ENCODE data around the gene CMSS1. TPM values are rescaled to one million over a fixed set of nuclear protein-coding genes. Genes with fewer than 3 reads are reported as not detected.

CMSS1 gene
- total and polyA plus RNA-seq, 7 experiments from 2014 or later: 14.9 to 47.7 (median 18.4) TPM

DNA sequence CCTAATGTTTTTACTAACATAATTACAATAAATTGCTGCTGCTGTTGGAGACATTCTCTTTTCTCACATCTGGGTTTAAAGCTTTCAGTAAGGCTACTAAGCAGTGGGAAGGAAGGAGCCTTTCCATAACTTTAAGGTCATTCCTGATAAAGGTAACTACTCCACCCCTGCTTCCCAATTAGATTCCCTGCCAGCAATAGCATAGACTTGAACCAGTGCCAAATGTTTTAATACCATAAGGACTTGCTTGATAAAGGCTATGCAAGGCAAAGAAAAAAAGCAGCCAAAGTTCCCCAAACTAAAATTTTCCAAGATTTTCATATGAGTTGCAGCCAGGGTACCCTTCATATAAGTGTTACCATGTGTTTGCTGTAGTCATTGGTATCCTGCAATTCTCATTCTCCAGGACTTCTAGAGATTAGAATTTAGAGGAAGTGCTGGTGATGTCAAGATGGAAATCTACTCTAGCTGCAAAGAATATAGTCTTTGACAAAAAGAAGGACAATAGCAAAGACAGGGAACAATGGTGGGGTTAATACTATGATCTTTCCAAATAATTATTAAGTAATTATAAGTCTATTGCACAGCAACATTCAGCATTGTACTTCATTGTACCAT, 190.5 kb downstream of the CMSS1 start:
- ChIA-PET CTCF (no interaction called here), POLR2A (no interaction called here)
- Mint-ChIP-seq H3K27ac (no peak overlapping the region), H3K27me3 (no peaks in the 10 kb centered on the region), H3K9me3 (no peaks in the 10 kb centered on the region), H3K36me3 (peaks cover 0 to 26% (median 8%) of the 10 kb centered on the region in 5 donors), H3K4me3 (no peak overlapping the region), H3K4me1 (peaks cover 0 to 15% (median 0%) of the 10 kb centered on the region in 7 donors)
- ATAC-seq: no peak
- H3K27me3 ChIP-seq (ENCODE audit: control insufficient read depth in 2 of 2, insufficient read depth in 2 of 2, low read length in 2 of 2): no peaks in the 10 kb centered on the region
- H3K4me3 ChIP-seq (ENCODE audit: low read length): no peak overlapping the region
- no peaks in the 10 kb centered on the region for H3K9me3 ChIP-seq (ENCODE audit: control insufficient read depth in 2 of 3, low read length in 3 of 3)
- no peak overlapping the region for H3K27ac ChIP-seq (ENCODE audit: low read depth, low read length)
- DNase-seq: no peak
- no peaks in the 10 kb centered on the region for H3K4me1 ChIP-seq (ENCODE audit: control insufficient read depth in 2 of 2, insufficient read depth in 2 of 2, low read length in 2 of 2)
- no peaks in the 10 kb centered on the region for H3K36me3 ChIP-seq (ENCODE audit: control insufficient read depth in 2 of 3, insufficient read depth in 3 of 3, low read length in 3 of 3)
- intact Hi-C loops (cut with micrococcal nuclease): no loop called here

DNA sequence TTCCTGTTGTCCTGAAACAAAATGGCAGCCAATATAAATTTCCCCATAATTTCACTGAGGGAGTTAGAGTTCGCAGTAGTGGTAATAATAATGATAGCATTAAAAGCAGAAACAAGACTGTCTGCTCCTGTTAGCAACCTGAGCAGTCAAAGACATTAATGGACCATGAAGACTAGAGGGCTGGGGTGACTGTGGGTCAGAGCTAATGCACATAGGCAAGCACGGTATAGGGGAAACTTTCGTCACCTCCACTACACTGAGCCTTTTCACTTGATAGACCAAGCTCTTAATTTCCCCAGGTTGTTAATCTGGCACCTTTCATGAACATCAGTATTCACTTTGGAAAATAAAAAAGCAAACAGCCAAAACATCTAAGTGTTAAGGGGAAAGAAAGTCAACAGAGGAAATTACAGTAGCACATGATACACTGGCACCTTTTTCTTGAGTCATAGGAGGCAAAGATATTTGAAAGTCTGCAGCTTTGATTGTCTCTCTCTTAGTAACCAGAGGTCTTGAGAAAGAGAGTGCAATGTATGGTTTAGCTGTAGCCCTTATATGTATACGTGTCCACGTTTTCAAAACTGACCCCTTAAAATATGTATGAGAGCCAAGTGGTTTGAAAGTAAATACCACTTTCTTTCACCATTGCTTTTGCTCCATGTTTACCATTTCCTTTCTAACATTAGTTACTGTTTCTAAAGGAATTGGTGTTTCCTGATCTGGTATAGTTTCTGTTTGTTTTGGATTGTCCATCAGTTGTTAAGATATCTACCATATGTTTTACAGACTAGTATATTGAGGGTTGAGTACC, 191.8 kb downstream of the CMSS1 start:
- Histone ChIP-seq H3K27ac (ENCODE audit: low read depth, low read length) (no peak overlapping the region), H3K4me1 (ENCODE audit: control insufficient read depth in 2 of 2, insufficient read depth in 2 of 2, low read length in 2 of 2) (no peaks in the 10 kb centered on the region), H3K36me3 (ENCODE audit: control insufficient read depth in 2 of 3, insufficient read depth in 3 of 3, low read length in 3 of 3) (no peaks in the 10 kb centered on the region), H3K27me3 (ENCODE audit: control insufficient read depth in 2 of 2, insufficient read depth in 2 of 2, low read length in 2 of 2) (no peaks in the 10 kb centered on the region), H3K9me3 (ENCODE audit: control insufficient read depth in 2 of 3, low read length in 3 of 3) (no peaks in the 10 kb centered on the region), H3K4me3 (ENCODE audit: low read length) (no peak overlapping the region)
- peaks cover 0 to 11% (median 0%) of the 10 kb centered on the region in 7 donors for H3K4me1 Mint-ChIP-seq
- ChIA-PET POLR2A (no interaction called here), CTCF (interaction anchor here (0.6 kb wide), 1 partner anchor 179 kb away, joined by 4 read pairs; no protein-coding TSS in a partner anchor)
- no peak overlapping the region for H3K27ac Mint-ChIP-seq
- DNase-seq (no peak), ATAC-seq (no peak)
- intact Hi-C loops (cut with micrococcal nuclease): no loop called here
- no peak overlapping the region for H3K4me3 Mint-ChIP-seq
- no peaks in the 10 kb centered on the region for H3K27me3 Mint-ChIP-seq
- H3K36me3 Mint-ChIP-seq: peaks cover 0 to 30% (median 13%) of the 10 kb centered on the region in 5 donors
- H3K9me3 Mint-ChIP-seq: peaks cover 0 to 2% (median 0%) of the 10 kb centered on the region in 11 donors

DNA sequence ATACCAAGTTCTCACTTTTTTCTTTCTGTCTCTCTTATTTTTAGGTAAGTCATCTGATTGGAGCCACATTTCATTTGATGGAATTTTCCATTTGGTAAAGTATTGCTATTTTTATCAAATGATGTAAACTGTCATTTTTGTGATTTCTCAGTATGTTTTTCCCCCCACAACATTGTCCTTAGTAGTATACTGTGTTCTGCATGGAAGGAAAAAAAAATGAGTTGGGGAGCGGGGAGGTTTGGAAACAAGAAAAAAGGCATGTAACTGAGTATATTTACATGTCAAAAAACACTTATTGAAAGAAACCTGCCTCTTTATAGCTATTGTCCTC, 192.4 kb downstream of the CMSS1 start:
- Mint-ChIP-seq H3K4me3 (no peak overlapping the region), H3K27me3 (no peaks in the 10 kb centered on the region), H3K36me3 (peaks cover 2 to 30% (median 16%) of the 10 kb centered on the region in 5 donors), H3K27ac (no peak overlapping the region), H3K9me3 (peaks cover 0 to 5% (median 0%) of the 10 kb centered on the region in 11 donors), H3K4me1 (peaks cover 0 to 6% (median 0%) of the 10 kb centered on the region in 7 donors)
- Histone ChIP-seq H3K27ac (ENCODE audit: low read depth, low read length) (no peak overlapping the region), H3K36me3 (ENCODE audit: control insufficient read depth in 2 of 3, insufficient read depth in 3 of 3, low read length in 3 of 3) (no peaks in the 10 kb centered on the region), H3K4me3 (ENCODE audit: low read length) (no peak overlapping the region), H3K9me3 (ENCODE audit: control insufficient read depth in 2 of 3, low read length in 3 of 3) (no peaks in the 10 kb centered on the region), H3K4me1 (ENCODE audit: control insufficient read depth in 2 of 2, insufficient read depth in 2 of 2, low read length in 2 of 2) (no peaks in the 10 kb centered on the region), H3K27me3 (ENCODE audit: control insufficient read depth in 2 of 2, insufficient read depth in 2 of 2, low read length in 2 of 2) (no peaks in the 10 kb centered on the region)
- intact Hi-C loops (cut with micrococcal nuclease): no loop called here
- ChIA-PET CTCF (interaction anchor here (0.6 kb wide), 1 partner anchor 179 kb away, joined by 4 read pairs; no protein-coding TSS in a partner anchor), POLR2A (no interaction called here)
- ATAC-seq: no peak
- DNase-seq: no peak

DNA sequence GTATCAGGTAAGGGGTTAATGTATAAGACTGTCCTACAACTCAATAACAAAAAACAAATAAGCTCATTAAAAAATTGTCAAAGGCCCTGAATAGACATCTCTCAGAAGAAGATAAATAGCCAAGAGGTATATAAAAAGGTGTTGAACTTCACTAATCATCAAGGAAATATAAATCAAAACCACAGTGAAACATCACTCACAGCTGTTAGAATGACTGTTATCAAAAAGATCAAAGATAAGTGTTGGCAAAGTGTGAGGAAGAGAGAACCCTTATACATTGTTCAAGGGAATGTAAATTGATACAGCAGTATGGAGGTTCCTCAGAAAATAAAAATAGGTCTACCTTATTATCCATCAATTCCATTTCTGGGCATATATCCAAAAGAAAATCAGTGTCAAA, 201.1 kb downstream of the CMSS1 start:
- H3K4me1 Mint-ChIP-seq: peaks cover 0 to 4% (median 0%) of the 10 kb centered on the region in 7 donors
- ChIA-PET CTCF (no interaction called here), POLR2A (no interaction called here)
- Histone ChIP-seq H3K4me1 (ENCODE audit: control insufficient read depth in 2 of 2, insufficient read depth in 2 of 2, low read length in 2 of 2) (no peaks in the 10 kb centered on the region), H3K36me3 (ENCODE audit: control insufficient read depth in 2 of 3, insufficient read depth in 3 of 3, low read length in 3 of 3) (no peaks in the 10 kb centered on the region), H3K27me3 (ENCODE audit: control insufficient read depth in 2 of 2, insufficient read depth in 2 of 2, low read length in 2 of 2) (no peaks in the 10 kb centered on the region), H3K4me3 (ENCODE audit: low read length) (no peak overlapping the region), H3K9me3 (ENCODE audit: control insufficient read depth in 2 of 3, low read length in 3 of 3) (no peaks in the 10 kb centered on the region), H3K27ac (ENCODE audit: low read depth, low read length) (no peak overlapping the region)
- no peak for ATAC-seq
- H3K36me3 Mint-ChIP-seq: peaks cover 7 to 44% (median 30%) of the 10 kb centered on the region in 5 donors
- peaks cover 0 to 5% (median 0%) of the 10 kb centered on the region in 11 donors for H3K9me3 Mint-ChIP-seq
- intact Hi-C loops (cut with micrococcal nuclease): no loop called here
- H3K4me3 Mint-ChIP-seq: no peak overlapping the region
- no peak for DNase-seq
- no peak overlapping the region for H3K27ac Mint-ChIP-seq
- H3K27me3 Mint-ChIP-seq: no peaks in the 10 kb centered on the region

DNA sequence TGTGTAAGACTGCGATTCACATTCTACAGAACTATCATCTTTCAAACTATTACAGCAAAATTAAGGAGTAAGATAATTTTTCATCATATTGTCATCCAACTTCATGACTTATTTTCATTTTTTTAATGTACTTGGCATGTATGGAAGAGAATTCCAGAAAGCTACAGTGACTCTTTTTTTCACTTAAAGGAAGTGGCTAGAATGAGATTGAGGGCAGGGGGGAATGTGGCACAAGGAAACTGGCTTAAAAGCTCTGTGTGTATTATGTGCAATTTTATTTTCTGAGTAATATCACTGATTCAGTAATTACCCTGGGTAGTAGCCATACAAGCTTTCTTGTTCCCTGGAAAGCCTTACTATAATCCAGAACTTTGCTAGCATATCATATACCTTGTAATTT, 202.1 kb downstream of the CMSS1 start:
- DNase-seq (no peak), ATAC-seq (no peak)
- Histone ChIP-seq H3K4me3 (ENCODE audit: low read length) (no peak overlapping the region), H3K9me3 (ENCODE audit: control insufficient read depth in 2 of 3, low read length in 3 of 3) (no peaks in the 10 kb centered on the region), H3K4me1 (ENCODE audit: control insufficient read depth in 2 of 2, insufficient read depth in 2 of 2, low read length in 2 of 2) (no peaks in the 10 kb centered on the region), H3K27ac (ENCODE audit: low read depth, low read length) (no peak overlapping the region), H3K36me3 (ENCODE audit: control insufficient read depth in 2 of 3, insufficient read depth in 3 of 3, low read length in 3 of 3) (no peaks in the 10 kb centered on the region), H3K27me3 (ENCODE audit: control insufficient read depth in 2 of 2, insufficient read depth in 2 of 2, low read length in 2 of 2) (no peaks in the 10 kb centered on the region)
- no peaks in the 10 kb centered on the region for H3K27me3 Mint-ChIP-seq
- no peak overlapping the region for H3K27ac Mint-ChIP-seq
- ChIA-PET CTCF (no interaction called here), POLR2A (no interaction called here)
- intact Hi-C loops (cut with micrococcal nuclease): no loop called here
- H3K4me3 Mint-ChIP-seq: no peak overlapping the region
- peaks cover 5 to 49% (median 28%) of the 10 kb centered on the region in 5 donors for H3K36me3 Mint-ChIP-seq
- H3K4me1 Mint-ChIP-seq: peaks cover 0 to 4% (median 0%) of the 10 kb centered on the region in 7 donors
- H3K9me3 Mint-ChIP-seq: peaks cover 0 to 4% (median 0%) of the 10 kb centered on the region in 11 donors

DNA sequence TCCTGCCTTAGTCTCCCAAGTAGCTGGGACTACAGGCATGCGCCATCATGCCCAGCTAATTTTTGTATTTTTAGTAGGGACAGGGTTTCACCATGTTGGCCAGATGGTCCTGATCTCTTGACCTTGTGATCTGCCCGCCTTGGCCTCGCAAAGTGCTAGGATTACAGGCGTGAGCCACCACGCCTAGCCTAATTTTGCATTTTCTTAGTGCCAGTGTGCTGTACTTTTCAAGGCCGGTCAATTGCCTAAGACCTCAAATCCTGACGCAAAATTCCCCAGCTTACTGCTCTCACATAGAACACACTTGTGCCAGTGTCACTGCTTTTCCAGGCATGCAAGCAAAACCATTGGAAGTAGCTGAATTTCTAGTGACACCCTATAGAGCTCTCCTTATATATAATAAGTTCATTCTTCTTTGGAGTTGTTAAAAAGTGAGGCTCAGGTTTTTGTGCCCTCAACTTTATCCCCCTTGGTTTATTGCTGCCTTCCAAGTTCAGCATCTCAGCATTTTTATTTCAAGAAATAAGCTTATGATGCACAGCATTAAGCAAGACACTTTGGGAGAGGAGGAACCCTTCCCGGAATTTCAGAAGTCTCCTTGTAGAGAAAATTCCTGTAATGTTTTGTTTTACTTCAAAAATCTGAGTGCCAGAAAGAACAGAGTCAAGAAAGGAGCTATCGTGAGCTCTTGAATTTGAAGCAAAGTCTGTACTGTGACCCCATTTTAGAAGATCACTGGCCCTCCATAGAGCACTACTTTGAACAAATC, 203.4 kb downstream of the CMSS1 start:
- Mint-ChIP-seq H3K4me3 (no peak overlapping the region), H3K36me3 (peaks cover 1 to 50% (median 23%) of the 10 kb centered on the region in 5 donors), H3K27ac (no peak overlapping the region), H3K9me3 (no peaks in the 10 kb centered on the region), H3K27me3 (no peaks in the 10 kb centered on the region), H3K4me1 (peaks cover 0 to 4% (median 0%) of the 10 kb centered on the region in 7 donors)
- no peaks in the 10 kb centered on the region for H3K9me3 ChIP-seq (ENCODE audit: control insufficient read depth in 2 of 3, low read length in 3 of 3)
- intact Hi-C loops (cut with micrococcal nuclease): no loop called here
- ChIA-PET POLR2A (interaction anchor here (0.6 kb wide), 1 partner anchor 697 kb away, joined by 3 read pairs; no protein-coding TSS in a partner anchor), CTCF (no interaction called here)
- H3K4me3 ChIP-seq (ENCODE audit: low read length): no peak overlapping the region
- H3K27ac ChIP-seq (ENCODE audit: low read depth, low read length): no peak overlapping the region
- no peaks in the 10 kb centered on the region for H3K36me3 ChIP-seq (ENCODE audit: control insufficient read depth in 2 of 3, insufficient read depth in 3 of 3, low read length in 3 of 3)
- H3K27me3 ChIP-seq (ENCODE audit: control insufficient read depth in 2 of 2, insufficient read depth in 2 of 2, low read length in 2 of 2): no peaks in the 10 kb centered on the region
- no peak for DNase-seq
- H3K4me1 ChIP-seq (ENCODE audit: control insufficient read depth in 2 of 2, insufficient read depth in 2 of 2, low read length in 2 of 2): no peaks in the 10 kb centered on the region
- ATAC-seq: no peak

Data from naive thymus-derived CD4-positive, alpha-beta T cell (primary cell).